Activated naive CD8-positive, alpha-beta T cell treated with anti-CD3 and anti-CD28 coated beads, Interleukin-2, amount 50 U/mL, for 16 hours (primary cell): ENCODE results near the gene NAA20.

Experiments used
- DNase-seq: peaks from one replicate; pipeline ENCODE4 v3.0.0-alpha.2; 2020; ENCODE audit warnings: low read depth, low spot score

The NAA20 gene

GRCh38 chr20:20017001-20017843, at the start of gene NAA20:
NAA20 (plus strand) TSS chr20:20017362; CDS start chr20:20017397, 35 bp downstream.
- DNase-seq = peak; percentile 83

- no peak for DNase-seq
Measured at GRCh38 chr20:19967445-19967844, 49.7 kb upstream of the NAA20 start.

GRCh38 chr20:19968028-19968427, 49.1 kb upstream of the NAA20 start:
- DNase-seq = no peak

GRCh38 chr20:19968466-19969073, 48.6 kb upstream of the NAA20 start:
- no peak for DNase-seq

- no peak for DNase-seq
Measured at GRCh38 chr20:19969106-19969505, 48.1 kb upstream of the NAA20 start.

- no peak for DNase-seq
Measured at GRCh38 chr20:19969507-19970255, 47.5 kb upstream of the NAA20 start.

GRCh38 chr20:19970256-19970765, 46.9 kb upstream of the NAA20 start:
- DNase-seq = no peak

GRCh38 chr20:19971116-19971515, 46.0 kb upstream of the NAA20 start:
- no peak for DNase-seq

GRCh38 chr20:19973961-19974629, 43.1 kb upstream of the NAA20 start:
- DNase-seq = no peak

GRCh38 chr20:19974630-19975435, 42.3 kb upstream of the NAA20 start:
- no peak for DNase-seq

GRCh38 chr20:19975436-19975799, 41.7 kb upstream of the NAA20 start:
- DNase-seq = no peak

GRCh38 chr20:19975901-19976300, 41.3 kb upstream of the NAA20 start:
- DNase-seq = no peak

GRCh38 chr20:19976595-19977372, 40.4 kb upstream of the NAA20 start:
- DNase-seq = no peak

- DNase-seq = no peak
Measured at GRCh38 chr20:19977373-19977770, 39.8 kb upstream of the NAA20 start.

GRCh38 chr20:19978511-19979210, 38.5 kb upstream of the NAA20 start:
- DNase-seq = no peak

GRCh38 chr20:19981031-19981451, 36.1 kb upstream of the NAA20 start:
- DNase-seq = no peak

GRCh38 chr20:19986419-19986818, 30.7 kb upstream of the NAA20 start:
- no peak for DNase-seq

- DNase-seq = no peak
Measured at GRCh38 chr20:19987046-19987445, 30.1 kb upstream of the NAA20 start.

GRCh38 chr20:19990850-19991249, 26.3 kb upstream of the NAA20 start:
- DNase-seq = no peak
